Esophagus squamous epithelium (tissue), 5 donors: ENCODE results near the gene ZNF418. TPM values are rescaled to one million over a fixed set of nuclear protein-coding genes. Genes with fewer than 3 reads are reported as not detected.

Source experiments
- DNase-seq: peaks from one replicate; lab custom pipeline; 2025; lab: John Stamatoyannopoulos, UW
- H3K27ac ChIP-seq, 4 donors: fragments of 200-600 bp; sonication (generic); one replicate each; pipeline ENCODE4 v1.5.1; 2016 to 2019; ENCODE audit warnings: mild to moderate bottlenecking in 1 of 4
- H3K27me3 ChIP-seq, 4 donors: fragments of 200-600 bp; sonication (generic); 1 replicate in 3 of 4; 2 replicates in 1 of 4; pipeline versions ENCODE4 v1.5.1 to v1.6.0; 2017 to 2021; ENCODE audit warnings: antibody characterized with exemption in 1 of 4
- H3K36me3 ChIP-seq, 3 donors: fragments of 200-600 bp; sonication (generic); one replicate each; pipeline ENCODE4 v1.5.1; 2016 to 2019
- H3K4me1 ChIP-seq, 3 donors: fragments of 200-600 bp; sonication (generic); one replicate each; pipeline ENCODE4 v1.5.1; 2017 to 2019
- H3K4me3 ChIP-seq, 4 donors: fragments of 200-600 bp; sonication (generic); 1 replicate in 3 of 4; 2 replicates in 1 of 4; pipeline ENCODE4 v1.5.1; 2016 to 2019; ENCODE audit warnings: mild to moderate bottlenecking in 2 of 4, moderate library complexity in 1 of 4
- H3K9me3 ChIP-seq, 3 donors: fragments of 200-600 bp; sonication (generic); one replicate each; pipeline ENCODE4 v1.5.1; 2016 to 2019
- POLR2A ChIP-seq, 4 donors: fragments of 450-650 bp; IDR thresholded peaks; one replicate each; pipeline ENCODE4 v1.6.1; 2017; ENCODE audit warnings: antibody characterized with exemption in 4 of 4, mild to moderate bottlenecking in 4 of 4, moderate library complexity in 3 of 4
- WGBS, 2 donors: methylation state at CpG; one replicate each; pipeline ENCODE4 v1.1.5; 2018; 5-methylcytosine and 5-hydroxymethylcytosine counted together
- intact Hi-C: fragments of 100-400 bp; cut with DNase I; formaldehyde crosslinking; loops from one replicate; pipeline ENCODE4 v1.15.0; 2022
- total RNA-seq, 4 donors: library from RNA; depleted of rRNA; stranded (reverse); fragments of >200 nt; gene quantifications; one replicate each; pipeline ENCODE4 v1.1.0, GENCODE V29; 2016
- TF ChIP-seq, protein P1 (sequence below), 6 experiments: fragments of 450-650 bp in 4 of 6; fragments of 200-600 bp in 2 of 6; sonication (generic) in 2 of 6; IDR thresholded peaks; one replicate each; pipeline ENCODE4 v1.5.1; 2016 to 2019; ENCODE audit warnings: antibody characterized with exemption in 6 of 6, mild to moderate bottlenecking in 4 of 6, moderate library complexity in 4 of 6
- donor health status: DM: yes; HTN: yes; CAD: no.

Gene ZNF418
- total RNA-seq = 1 to 10 TPM; 1.4 to 9.5 (median 3.5) TPM

DNA sequence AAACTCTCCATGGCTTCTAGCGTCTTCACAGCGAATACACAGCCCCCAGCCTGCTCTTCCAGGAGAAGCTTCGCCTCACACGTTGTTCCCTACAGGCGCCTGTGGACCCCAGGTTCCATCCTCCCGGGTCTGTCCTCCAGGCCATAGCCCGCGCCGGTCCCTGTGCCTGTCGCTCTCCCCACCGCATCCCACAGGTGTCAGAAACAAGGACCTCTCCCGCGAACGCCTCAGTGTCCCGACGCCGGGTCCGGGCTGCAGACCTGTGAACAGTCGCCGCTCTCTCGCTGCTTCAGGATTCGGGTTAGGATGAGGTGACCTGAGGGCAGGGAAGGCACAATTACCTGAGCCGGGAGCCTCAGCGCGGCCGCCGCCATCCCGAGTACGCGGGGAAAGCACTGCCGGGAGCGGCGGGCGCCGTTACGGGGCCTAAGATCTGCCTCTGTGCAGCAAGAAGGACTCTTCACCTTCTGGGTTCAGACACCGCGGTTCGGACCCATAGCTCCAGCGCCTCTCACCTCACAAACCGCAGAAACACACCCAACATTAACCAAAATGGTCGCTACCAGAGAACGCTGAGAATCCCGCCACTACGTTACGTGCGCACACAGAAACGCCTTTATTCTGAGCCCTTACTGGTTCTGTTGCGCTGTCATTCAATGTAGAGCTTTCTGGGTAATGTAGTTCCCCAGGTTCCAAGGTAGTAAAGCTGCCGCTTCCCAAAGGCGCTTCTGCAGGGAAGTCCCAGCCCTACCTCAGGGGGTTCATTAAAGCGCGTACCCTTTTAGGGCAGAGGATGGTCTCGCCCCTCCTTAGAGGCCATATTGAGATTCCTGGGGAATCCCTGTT, at the start of gene ZNF418:
Gene ZNF418, minus strand, starts transcription at position 583 of the 846 bp plus-strand sequence. CDS start 1,580 bp downstream, outside the sequence.
- Histone ChIP-seq H3K4me3 (peak within 1 kb of the TSS; percentile 51 to 77 (median 63)), H3K27me3 (no peaks in the 10 kb centered on the region), H3K36me3 (peaks cover 0 to 67% (median 0%) of the 10 kb centered on the region in 3 donors), H3K27ac (peak within 1 kb of the TSS; percentile 59 to 80 (median 78)), H3K4me1 (peaks cover 0 to 10% (median 0%) of the 10 kb centered on the region in 3 donors), H3K9me3 (peaks cover 0 to 100% (median 81%) of the 10 kb centered on the region in 3 donors)
- intact Hi-C loops = no loop called here
- WGBS, 2 donors = 13 to 20% methylated on average over 18 to 23 of the region's 54 CpGs
- no peak for DNase-seq
- TF ChIP-seq, protein P1, sequence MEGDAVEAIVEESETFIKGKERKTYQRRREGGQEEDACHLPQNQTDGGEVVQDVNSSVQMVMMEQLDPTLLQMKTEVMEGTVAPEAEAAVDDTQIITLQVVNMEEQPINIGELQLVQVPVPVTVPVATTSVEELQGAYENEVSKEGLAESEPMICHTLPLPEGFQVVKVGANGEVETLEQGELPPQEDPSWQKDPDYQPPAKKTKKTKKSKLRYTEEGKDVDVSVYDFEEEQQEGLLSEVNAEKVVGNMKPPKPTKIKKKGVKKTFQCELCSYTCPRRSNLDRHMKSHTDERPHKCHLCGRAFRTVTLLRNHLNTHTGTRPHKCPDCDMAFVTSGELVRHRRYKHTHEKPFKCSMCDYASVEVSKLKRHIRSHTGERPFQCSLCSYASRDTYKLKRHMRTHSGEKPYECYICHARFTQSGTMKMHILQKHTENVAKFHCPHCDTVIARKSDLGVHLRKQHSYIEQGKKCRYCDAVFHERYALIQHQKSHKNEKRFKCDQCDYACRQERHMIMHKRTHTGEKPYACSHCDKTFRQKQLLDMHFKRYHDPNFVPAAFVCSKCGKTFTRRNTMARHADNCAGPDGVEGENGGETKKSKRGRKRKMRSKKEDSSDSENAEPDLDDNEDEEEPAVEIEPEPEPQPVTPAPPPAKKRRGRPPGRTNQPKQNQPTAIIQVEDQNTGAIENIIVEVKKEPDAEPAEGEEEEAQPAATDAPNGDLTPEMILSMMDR (IDR thresholded peaks at IDR 0.05) = no peak
- TF ChIP-seq POLR2A (IDR thresholded peaks at IDR 0.05) = no peak

DNA sequence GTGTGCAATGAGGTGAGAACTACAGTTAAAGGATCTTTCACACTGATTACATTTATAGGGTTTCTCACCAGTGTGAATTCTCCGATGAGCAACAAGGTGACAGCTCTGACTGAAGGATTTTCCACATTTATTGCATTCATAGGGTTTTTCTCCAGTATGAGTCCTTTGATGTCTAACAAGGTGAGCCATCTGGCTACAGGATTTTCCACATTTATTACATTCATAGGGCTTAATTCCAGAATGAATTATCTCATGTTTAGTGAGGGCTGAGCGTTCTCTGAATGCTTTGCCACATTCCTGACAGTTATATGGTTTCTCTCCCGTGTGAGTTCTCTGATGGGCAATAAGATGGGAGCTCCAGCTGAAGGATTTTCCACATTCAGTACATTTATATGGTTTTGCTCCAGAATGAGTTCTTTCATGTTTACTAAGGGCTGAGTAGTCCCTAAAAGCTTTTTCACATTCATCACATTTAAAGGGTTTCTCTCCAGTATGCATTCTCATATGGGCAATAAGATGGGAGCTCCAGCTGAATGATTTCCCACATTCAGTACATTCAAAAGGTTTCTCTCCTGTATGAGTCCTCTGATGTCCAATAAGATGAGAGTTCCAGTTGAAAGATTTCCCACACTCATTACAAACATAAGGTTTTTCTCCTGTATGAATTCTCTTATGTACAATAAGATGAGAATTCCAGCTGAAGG, 43.5 kb upstream of the ZNF418 start:
- peaks cover 27 to 87% (median 34%) of the 10 kb centered on the region in 3 donors for H3K36me3 ChIP-seq
- TF ChIP-seq, protein P1 (IDR thresholded peaks at IDR 0.05) = no peak
- TF ChIP-seq POLR2A (IDR thresholded peaks at IDR 0.05) = no peak
- H3K4me3 ChIP-seq = no peak overlapping the region

DNA sequence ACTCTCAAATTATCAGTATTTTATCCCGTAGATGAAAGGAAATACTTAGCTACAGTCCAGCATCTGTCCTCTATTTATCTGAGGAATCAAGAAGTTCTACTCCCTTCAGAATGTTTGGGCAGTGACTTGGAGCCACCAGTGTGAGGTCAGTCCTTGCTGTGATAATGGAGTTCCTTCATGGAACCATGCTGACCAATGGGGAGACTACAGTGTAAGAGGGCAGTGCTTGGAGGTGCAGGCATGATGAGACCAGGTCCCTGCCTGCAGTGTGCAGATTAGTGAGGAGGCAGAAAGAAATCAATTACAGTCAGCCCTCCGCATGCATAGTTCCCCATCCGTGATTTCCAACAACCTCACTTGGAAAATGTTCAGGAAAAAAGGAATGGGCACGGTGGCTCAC, 39.2 kb upstream of the ZNF418 start, which contains the start of gene C19orf18:
Gene C19orf18, minus strand, starts transcription at position 101 of the 400 bp plus-strand sequence. CDS start 102 bp downstream, outside the sequence.
- Histone ChIP-seq H3K27me3 (no peaks in the 10 kb centered on the region), H3K36me3 (peaks cover 3 to 56% (median 8%) of the 10 kb centered on the region in 3 donors), H3K9me3 (peaks cover 24 to 100% (median 87%) of the 10 kb centered on the region in 3 donors), H3K27ac (no peak within 1 kb of the TSS), H3K4me3 (peak within 1 kb of the TSS in 1 of 4 donors; percentile 10), H3K4me1 (no peaks in the 10 kb centered on the region)
- intact Hi-C loops = no loop called here
- WGBS, 2 donors = 88 to 91% methylated on average over 4 of the region's 4 CpGs
- no peak for DNase-seq
- TF ChIP-seq POLR2A (IDR thresholded peaks at IDR 0.05) = no peak
- TF ChIP-seq, protein P1 (IDR thresholded peaks at IDR 0.05) = no peak

More for the DNA sequence above, 43.5 kb upstream of the ZNF418 start:
- WGBS, 2 donors = 94 to 97% methylated on average over 3 of the region's 3 CpGs
- H3K4me1 ChIP-seq = no peaks in the 10 kb centered on the region
- intact Hi-C loops = no loop called here
- H3K27ac ChIP-seq = no peak overlapping the region
- no peak for DNase-seq
- peaks cover 39 to 100% (median 97%) of the 10 kb centered on the region in 3 donors for H3K9me3 ChIP-seq
- H3K27me3 ChIP-seq = no peaks in the 10 kb centered on the region

DNA sequence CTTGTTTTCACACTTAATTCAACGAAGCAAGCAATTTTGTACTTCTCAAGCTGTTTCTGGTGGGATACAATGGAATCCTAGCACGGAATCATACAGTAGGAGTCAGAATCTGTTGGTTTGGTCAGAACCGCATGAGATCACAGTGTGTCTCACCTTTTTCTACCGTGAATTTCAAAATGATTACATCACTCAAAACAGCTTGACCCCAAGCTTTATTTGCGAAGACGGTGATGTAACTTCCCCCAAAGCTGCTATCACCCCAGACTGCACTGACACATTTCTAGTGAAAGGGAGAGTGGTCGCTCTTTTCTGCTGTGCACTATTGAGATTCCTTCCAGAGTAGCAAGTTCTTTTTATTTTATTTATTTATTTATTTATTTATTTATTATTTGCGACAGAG, 29.6 kb upstream of the ZNF418 start:
- Histone ChIP-seq H3K4me3 (no peak overlapping the region), H3K9me3 (peaks cover 0 to 99% (median 64%) of the 10 kb centered on the region in 3 donors), H3K36me3 (peaks cover 0 to 22% (median 0%) of the 10 kb centered on the region in 3 donors), H3K27ac (no peak overlapping the region), H3K4me1 (no peaks in the 10 kb centered on the region), H3K27me3 (no peaks in the 10 kb centered on the region)
- TF ChIP-seq, protein P1 (IDR thresholded peaks at IDR 0.05) = no peak
- TF ChIP-seq POLR2A (IDR thresholded peaks at IDR 0.05) = no peak
- intact Hi-C loops = no loop called here
- 77 to 91% methylated on average over 8 of the region's 8 CpGs for WGBS, 2 donors
- no peak for DNase-seq
